Bone marrow (tissue), 2 donors: ENCODE measurements around the gene NR1D2.
A peak's percentile ranks its signal among the peaks of the same experiment; 100 is the strongest.

Experiments used
- DNase-seq, 2 donors: peaks; one replicate each; lab custom pipeline; 2025; lab: John Stamatoyannopoulos, UW

The NR1D2 gene

DNA sequence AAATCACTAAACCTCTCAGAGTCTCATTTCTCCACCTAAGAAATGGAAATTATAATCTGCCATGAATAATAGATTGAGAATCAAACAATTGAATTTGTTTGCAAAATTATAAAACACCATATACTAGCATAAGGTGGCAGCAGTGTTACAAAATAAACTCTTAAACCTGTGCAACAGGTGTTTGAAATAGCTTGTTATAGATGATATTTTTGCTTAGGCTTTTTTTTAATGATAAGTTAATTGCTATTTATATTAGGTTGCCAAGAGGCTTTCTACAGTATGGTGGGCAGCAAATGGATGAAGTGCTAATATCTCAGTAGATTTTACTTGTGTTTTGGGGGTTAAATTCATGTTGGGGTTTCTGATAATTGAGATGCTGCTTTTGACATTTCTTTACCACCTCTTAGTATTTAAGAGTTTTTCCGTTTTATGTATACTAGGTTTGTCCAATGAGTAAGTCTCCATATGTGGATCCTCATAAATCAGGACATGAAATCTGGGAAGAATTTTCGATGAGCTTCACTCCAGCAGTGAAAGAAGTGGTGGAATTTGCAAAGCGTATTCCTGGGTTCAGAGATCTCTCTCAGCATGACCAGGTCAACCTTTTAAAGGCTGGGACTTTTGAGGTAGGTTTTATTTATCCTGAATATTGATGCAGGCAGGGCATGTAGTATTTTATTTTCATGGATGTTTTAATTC is 19.6 kb downstream of the NR1D2 start:
- DNase-seq: no peak

DNA sequence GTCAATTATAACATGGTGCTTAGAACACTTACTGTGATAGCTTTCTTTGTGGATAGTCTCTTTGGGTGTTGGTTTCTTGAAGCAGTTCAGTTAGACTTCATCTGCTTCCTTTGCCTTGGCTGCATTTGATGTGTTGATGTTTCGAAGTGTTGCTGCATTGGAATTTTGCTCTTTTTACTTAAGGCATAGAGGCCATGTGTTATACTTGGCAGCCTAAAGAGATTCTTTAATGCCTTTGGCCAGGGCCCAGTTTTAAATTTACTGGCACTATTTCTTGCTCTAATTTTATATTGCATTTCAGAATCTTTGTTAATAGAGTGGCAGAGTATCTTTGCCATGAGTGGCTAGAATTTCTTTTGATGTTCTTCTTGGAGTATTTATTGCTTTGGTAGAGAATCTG is 21.2 kb downstream of the NR1D2 start:
- no peak for DNase-seq

GRCh38 chr3:23968463-23969184 is 23.5 kb downstream of the NR1D2 start:
- DNase-seq: no peak

DNA sequence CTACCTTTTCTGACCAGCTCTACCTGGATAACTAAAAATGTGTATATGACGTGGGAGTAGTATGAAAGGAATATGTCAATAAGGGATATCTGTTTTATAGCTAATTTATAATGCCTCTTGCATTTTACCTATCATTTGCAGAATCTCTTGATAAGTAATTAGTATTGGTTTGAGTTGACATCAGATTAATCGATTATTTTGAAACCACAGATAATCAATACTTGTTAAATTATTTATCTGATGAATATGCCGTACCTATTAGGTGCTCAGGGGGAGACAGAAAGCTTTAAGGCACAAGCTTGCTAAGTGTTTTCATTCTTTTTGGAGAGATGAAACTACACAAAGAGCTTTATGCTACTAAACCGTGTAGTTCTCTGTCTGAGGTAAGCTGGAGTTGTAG is 24.3 kb downstream of the NR1D2 start:
- no peak for DNase-seq

GRCh38 chr3:23971684-23972083 is 26.6 kb downstream of the NR1D2 start:
- DNase-seq: no peak

- no peak for DNase-seq
Measured at GRCh38 chr3:23976555-23976954, 31.5 kb downstream of the NR1D2 start.

DNA sequence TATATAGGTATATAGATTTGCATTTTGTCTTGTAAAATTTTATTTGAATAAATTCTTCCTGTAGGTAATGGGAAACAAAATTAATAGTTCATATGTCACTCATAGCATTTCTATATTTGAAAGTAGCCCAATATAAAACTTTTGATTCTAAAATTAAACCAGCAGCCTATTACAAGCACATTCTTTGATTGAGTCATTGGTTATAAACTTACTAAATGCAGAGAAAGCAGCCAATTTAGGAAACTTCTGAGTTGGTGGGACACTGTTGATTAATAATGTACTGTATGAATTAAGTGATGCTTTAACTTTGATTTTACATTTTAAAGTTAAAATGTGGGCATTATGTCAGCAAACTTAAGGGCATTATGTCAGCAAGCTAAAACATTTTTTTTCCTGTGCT is 34.5 kb downstream of the NR1D2 start:
- no peak for DNase-seq

DNA sequence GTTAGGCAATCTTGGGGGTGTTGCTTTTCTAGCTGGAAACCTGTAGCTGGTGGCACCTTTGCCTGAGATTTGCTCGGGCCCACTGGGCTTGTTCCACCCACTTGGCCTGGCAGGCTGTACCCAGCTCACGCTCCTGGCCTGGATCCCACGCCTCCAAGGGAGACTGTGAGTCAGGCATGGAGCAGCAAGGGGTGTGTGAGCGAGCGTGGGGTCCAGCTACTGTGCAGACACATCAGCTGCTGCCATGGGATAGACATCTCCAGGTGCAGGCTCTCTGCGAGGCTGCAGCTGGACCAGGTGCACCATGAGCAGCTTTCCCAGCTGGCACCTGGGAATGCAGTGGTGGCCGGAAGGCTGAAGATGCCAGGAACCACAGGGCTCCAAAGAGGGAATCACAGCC is 36.0 kb downstream of the NR1D2 start:
- no peak for DNase-seq

GRCh38 chr3:23981955-23982354 is 36.9 kb downstream of the NR1D2 start:
- no peak for DNase-seq

DNA sequence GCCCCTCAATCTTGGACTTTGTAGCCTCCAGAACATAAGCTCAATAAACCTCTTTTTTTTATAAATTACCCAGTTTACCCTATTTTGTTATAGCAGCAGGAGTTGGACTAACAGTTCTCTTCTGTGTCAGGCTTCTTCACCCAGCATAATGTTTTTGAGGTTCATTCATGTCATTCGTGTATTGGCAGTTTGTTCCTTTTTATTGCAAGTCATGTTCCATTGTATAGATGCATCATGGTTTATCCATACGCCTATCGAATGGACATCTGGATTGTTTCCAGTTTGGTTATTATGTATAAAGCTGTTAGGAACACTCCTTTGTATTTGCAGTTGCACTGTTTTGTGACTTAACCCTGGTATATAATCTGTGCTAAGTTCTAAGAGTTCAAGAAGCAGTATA is 39.8 kb downstream of the NR1D2 start:
- DNase-seq: no peak

- no peak for DNase-seq
Measured at GRCh38 chr3:23985747-23986544, 40.9 kb downstream of the NR1D2 start.

- peak in 1 of 2 donors; percentile 54 for DNase-seq
Measured at GRCh38 chr3:23987356-23987755, 42.3 kb downstream of the NR1D2 start.

DNA sequence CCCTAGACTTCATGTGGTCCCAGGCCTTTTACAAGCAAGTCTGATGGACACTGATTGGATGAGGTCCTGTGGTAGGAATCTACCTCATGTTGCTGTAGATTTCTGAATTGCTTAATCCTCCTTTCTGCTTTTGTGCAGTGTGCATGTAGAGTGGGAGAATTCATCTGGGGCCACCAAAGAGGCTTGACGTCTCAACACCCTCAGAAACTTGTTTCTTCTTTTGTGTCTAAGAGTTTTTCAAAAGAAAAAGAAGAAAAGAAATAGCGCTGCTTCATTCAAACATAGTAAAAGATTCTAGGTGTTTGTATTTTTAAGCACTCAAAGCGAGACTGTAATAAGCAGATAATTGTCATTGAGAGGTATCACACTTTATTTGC is 46.2 kb downstream of the NR1D2 start:
- DNase-seq: no peak

DNA sequence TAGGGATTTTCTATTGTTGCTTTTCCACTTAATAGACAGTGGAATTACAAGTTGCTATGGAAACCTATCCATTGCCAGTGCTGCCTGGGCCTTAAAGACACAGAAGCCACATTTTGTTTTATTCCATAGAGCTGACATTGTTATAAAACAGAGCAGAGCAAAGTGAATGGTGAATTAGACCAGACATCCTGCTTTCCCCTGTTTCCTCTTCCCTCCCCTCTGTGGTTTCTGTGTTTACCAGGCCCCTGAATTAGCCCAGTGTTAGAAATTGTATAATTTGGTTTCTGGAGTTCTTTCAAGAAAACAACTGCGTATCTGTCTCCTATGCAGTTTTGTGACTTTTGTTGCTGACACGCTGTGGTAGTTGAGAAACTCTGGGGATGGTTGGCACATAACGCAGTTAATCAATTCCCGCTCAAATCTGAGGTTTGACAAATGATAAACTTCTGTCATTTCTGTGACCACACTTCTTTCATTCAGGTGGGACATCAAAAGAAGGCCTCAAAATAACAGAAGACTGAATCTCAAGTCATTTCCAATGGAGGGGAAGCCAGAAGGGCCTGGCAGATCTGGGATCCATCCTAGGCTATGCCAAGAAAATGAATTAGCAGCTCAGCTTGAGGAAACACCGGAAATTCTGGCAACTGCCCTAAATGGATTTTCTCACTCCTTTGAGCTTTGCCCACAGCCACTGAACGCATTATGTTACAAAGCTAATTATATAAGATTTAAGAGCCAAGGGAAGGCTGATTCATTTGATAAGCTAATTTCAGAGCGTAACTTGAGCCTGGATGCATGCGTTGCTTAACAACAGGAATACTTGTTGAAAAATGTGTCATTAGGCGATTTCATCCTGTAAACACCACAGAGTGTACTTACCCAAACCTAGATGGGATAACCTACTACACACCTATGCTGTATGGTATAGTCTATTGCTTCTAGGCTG is 46.9 kb downstream of the NR1D2 start:
- DNase-seq: peak in 1 of 2 donors; percentile 67

DNA sequence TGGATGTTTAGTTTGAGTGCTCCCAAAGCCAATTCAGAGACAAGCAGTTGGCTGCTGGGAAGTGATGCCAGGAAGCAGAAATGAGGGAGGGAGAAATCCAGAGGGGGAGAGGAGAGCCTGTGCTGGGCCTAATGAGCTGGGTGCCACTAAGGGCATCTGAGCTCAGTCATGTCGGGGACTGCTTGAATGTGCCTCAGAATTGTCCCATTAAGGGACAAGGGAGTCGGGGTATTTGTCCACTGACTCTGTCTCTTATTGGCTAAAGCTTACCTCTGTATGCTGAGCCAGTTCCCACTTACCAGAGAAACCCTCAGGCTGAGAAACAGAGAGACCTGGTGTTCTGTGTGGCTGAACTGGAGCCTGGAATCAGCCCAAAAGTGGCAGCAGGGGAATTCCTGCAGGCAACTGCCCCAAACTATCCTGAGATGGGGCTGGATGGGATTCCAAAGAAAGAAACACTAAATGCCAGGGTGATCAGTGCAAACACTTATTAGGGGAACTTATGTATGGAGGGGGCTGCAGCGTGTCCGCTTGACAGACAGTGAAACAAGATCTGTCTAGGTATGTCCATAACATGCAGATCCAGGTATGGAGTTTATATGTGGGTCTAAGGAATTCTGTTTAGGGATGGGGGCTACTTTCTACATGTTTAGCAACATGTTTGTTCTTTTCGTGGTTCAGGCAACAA is 48.6 kb downstream of the NR1D2 start:
- no peak for DNase-seq

DNA sequence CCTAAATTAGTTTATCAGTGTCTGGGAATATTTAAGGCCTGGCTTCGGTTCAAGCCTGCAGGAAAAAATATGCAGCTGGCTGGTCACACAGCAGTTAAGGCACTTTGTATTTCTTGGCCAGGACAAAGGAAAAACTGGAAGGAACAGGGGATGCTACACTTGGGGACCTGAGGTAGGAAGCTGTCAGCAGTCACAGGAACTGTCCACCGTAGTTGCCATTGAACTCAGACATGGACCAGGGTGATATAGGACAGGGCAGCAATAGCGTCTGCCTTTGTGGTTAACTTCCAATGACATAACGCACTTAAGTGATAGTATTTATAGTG is 49.1 kb downstream of the NR1D2 start:
- DNase-seq: no peak

DNA sequence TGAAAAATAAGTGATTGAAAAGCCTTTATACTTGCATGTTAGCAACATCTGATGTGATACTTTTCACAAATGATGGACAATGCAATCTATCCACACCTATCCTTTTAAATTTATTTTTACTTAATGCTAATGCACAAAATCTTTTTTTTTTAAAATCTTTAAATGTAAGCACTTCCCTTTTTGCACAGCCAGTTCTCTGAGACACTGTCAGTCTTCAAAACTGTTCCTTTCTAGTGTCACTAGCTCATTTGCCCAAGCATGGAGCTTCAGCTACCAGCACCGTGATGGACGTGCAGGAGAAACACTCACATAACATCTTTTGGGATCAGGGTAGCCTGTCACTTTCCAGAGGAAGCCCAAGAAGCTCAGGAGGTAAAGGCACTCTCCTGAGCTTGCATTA is 50.1 kb downstream of the NR1D2 start:
- peak in 1 of 2 donors; percentile 24 for DNase-seq

- no peak for DNase-seq
Measured at GRCh38 chr3:23996095-23996524, 51.0 kb downstream of the NR1D2 start.

DNA sequence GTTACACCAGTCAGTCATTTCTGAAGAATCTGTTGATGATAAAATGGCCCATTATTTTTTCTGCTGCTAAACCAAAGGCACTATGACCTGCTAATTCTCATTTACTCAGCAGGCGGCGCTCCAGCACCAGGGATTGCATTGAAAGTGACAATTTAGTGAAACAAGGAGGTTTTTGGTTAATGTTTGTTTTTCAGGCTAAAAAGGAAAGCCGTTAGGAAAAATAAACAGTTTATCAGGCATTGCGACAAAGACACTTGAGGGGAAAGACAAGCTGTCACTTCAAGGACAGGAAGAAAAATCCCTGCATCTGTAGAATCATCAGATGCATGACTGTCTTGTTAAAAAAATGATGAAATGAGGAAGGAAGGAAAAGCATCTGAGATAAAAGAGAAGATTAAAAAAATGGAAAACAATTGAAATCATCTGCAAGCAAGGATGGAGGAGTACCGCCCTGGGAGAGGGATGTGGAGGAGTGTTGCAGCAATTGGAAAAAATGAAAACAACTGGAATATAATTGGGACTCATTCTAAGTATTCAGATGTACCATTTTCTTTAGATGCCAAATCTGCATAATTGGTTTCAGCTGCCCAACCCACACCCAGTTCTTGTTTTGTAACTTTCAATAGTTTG is 54.0 kb downstream of the NR1D2 start:
- peak; percentile 5 to 10 for DNase-seq

GRCh38 chr3:24002129-24002528 is 57.0 kb downstream of the NR1D2 start:
- DNase-seq: no peak

- DNase-seq: no peak
Measured at GRCh38 chr3:24003466-24003865, 58.4 kb downstream of the NR1D2 start.
